Endothelial cell of umbilical vein (primary cell): Measurements from ENCODE around the gene MKLN1. TPM values are rescaled to one million over a fixed set of nuclear protein-coding genes. Genes with fewer than 3 reads are reported as not detected.
"Not testable (repeated sequence)": the region's sequence is repeated elsewhere in the genome, so short reads cannot be mapped to it uniquely, and the experiment has no call there.

Experiments used
- BruUV-seq: library from RNA; stranded (reverse); fragments of 400-500 nt; replicated peaks from 2 replicates; lab custom pipeline; 2021; lab: Mats Ljungman, UMichigan
- CTCF ChIA-PET: fragments of 300-600, 350-600 bp; sonication (Branson Sonifier 250); formaldehyde crosslinking; loops from one replicate; lab custom pipeline; 2021; ENCODE audit warnings: antibody characterized with exemption, inconsistent platforms; lab: Charles Lee
- POLR2A ChIA-PET: fragments of 300-600, 350-600 bp; sonication (Branson Sonifier 250); formaldehyde crosslinking; loops from one replicate; lab custom pipeline; 2021; ENCODE audit warnings: antibody characterized with exemption, inconsistent platforms; lab: Charles Lee
- DNase-seq: peaks from one replicate; pipeline ENCODE4 v3.0.0-alpha.2; 2011; ENCODE audit warnings: low read depth, low spot score
- FAIRE-seq: peaks from 2 replicates; lab custom pipeline; 2011; peaks lifted over from hg19 to GRCh38; lab: Jason Lieb, UNC
- H2AFZ ChIP-seq: 2 replicates; pipeline ENCODE4 v1.6.0; 2012; ENCODE audit warnings: low read depth, low read length, control low read depth, inconsistent platforms
- H3K27ac ChIP-seq: 2 replicates; pipeline ENCODE4 v1.5.1; 2011; ENCODE audit warnings: low read depth, mild to moderate bottlenecking, control low read depth, low read length, moderate library complexity; ENCODE audit not compliant: insufficient read depth
- H3K27me3 ChIP-seq, 2 experiments: 2 replicates each; pipeline versions ENCODE4 v1.6.0 to v1.6.1; 2011; ENCODE audit warnings: low read length in 2 of 2, mixed read lengths in 1 of 2; ENCODE audit not compliant: control insufficient read depth in 2 of 2, insufficient read depth in 2 of 2
- H3K36me3 ChIP-seq, 2 experiments: 2 replicates in 1 of 2; 3 replicates in 1 of 2; pipeline ENCODE4 v1.5.1; 2011; ENCODE audit warnings: low read length in 2 of 2, mild to moderate bottlenecking in 1 of 2, moderate library complexity in 1 of 2; ENCODE audit not compliant: control insufficient read depth in 2 of 2, insufficient read depth in 2 of 2; ENCODE audit errors: extremely low read depth in 1 of 2
- H3K4me1 ChIP-seq: 3 replicates; pipeline ENCODE4 v1.5.1; 2011; ENCODE audit warnings: mild to moderate bottlenecking, low read length; ENCODE audit not compliant: control insufficient read depth, insufficient read depth; ENCODE audit errors: extremely low read depth
- H3K4me2 ChIP-seq: 2 replicates; pipeline ENCODE4 v1.6.1; 2011; ENCODE audit warnings: low read length, control low read depth, mixed read lengths; ENCODE audit not compliant: insufficient read depth
- H3K4me3 ChIP-seq, 3 experiments: fragments of 200-600 bp in 1 of 3; sonication (generic), shearing (Covaris generic) in 1 of 3; replicated peaks in 1 of 3; 2 replicates each; pipeline ENCODE4 v1.5.1; 2011 to 2016; ENCODE audit warnings: control low read depth in 3 of 3, low read length in 3 of 3, mild to moderate bottlenecking in 2 of 3, inconsistent platforms in 1 of 3, low read depth in 1 of 3, moderate library complexity in 1 of 3; ENCODE audit not compliant: insufficient read depth in 1 of 3
- H3K79me2 ChIP-seq: 2 replicates; pipeline ENCODE4 v1.6.0; 2012; ENCODE audit warnings: low read length, inconsistent platforms; ENCODE audit not compliant: control insufficient read depth, insufficient read depth
- H3K9ac ChIP-seq: replicated peaks from 2 replicates; pipeline ENCODE3; 2011; ENCODE audit warnings: low read length, control low read depth; ENCODE audit not compliant: insufficient read depth; ENCODE audit errors: extremely low read depth
- H3K9me1 ChIP-seq: replicated peaks from 3 replicates; pipeline ENCODE4 v1.6.0; 2011; ENCODE audit warnings: mild to moderate bottlenecking, low read length; ENCODE audit not compliant: control insufficient read depth, insufficient read depth; ENCODE audit errors: extremely low read depth
- H3K9me3 ChIP-seq: replicated peaks from 2 replicates; pipeline ENCODE4 v1.5.1; 2012; ENCODE audit warnings: low read length, inconsistent platforms; ENCODE audit not compliant: control insufficient read depth, insufficient read depth
- H4K20me1 ChIP-seq: replicated peaks from 2 replicates; pipeline ENCODE3; 2011; ENCODE audit warnings: mild to moderate bottlenecking, low read length; ENCODE audit not compliant: control insufficient read depth, insufficient read depth; ENCODE audit errors: extremely low read depth
- CTCF ChIP-seq, 2 donors: IDR thresholded peaks; 1 replicate in 1 of 2; 2 replicates in 1 of 2; pipeline ENCODE4 v1.5.1; 2011; ENCODE audit warnings: low read length in 2 of 2, mild to moderate bottlenecking in 2 of 2, moderate library complexity in 2 of 2, control low read depth in 1 of 2, inconsistent platforms in 1 of 2, low read depth in 1 of 2; ENCODE audit not compliant: insufficient read depth in 1 of 2; ENCODE audit errors: extremely low read depth in 1 of 2
- EZH2 ChIP-seq: IDR thresholded peaks from 2 replicates; pipeline ENCODE4 v1.6.1; 2012; ENCODE audit warnings: borderline replicate concordance, low read depth, mild to moderate bottlenecking, moderate library complexity, low read length, inconsistent platforms; ENCODE audit not compliant: severe bottlenecking
- FOS ChIP-seq: IDR thresholded peaks from 2 replicates; pipeline ENCODE4 v1.6.1; 2011; ENCODE audit warnings: mild to moderate bottlenecking, low read length, moderate library complexity, borderline replicate concordance; ENCODE audit not compliant: insufficient read depth
- GATA2 ChIP-seq: IDR thresholded peaks from 2 replicates; pipeline ENCODE4 v1.7.0; 2011; ENCODE audit warnings: low read depth, mild to moderate bottlenecking, moderate library complexity, mixed read lengths, low read length; ENCODE audit not compliant: insufficient read length, insufficient read depth
- JUN ChIP-seq: IDR thresholded peaks from 2 replicates; pipeline ENCODE4 v1.6.1; 2011; ENCODE audit warnings: borderline replicate concordance, low read depth; ENCODE audit not compliant: insufficient read length, insufficient read depth
- MYC ChIP-seq: IDR thresholded peaks from one replicate; pipeline ENCODE4 v1.6.1; 2011; ENCODE audit warnings: mild to moderate bottlenecking, low read depth, low read length
- POLR2A ChIP-seq: IDR thresholded peaks from 2 replicates; pipeline ENCODE4 v1.6.1; 2012; ENCODE audit warnings: low read depth, mild to moderate bottlenecking, control low read depth, low read length
- POLR2AphosphoS5 ChIP-seq: IDR thresholded peaks from 2 replicates; pipeline ENCODE4 v1.6.1; 2012; ENCODE audit warnings: low read depth, mild to moderate bottlenecking, control low read depth, low read length, moderate library complexity; ENCODE audit not compliant: insufficient read depth
- dilution Hi-C: fragments of 300-500 bp; cut with MboI; formaldehyde crosslinking; loops from one replicate; pipeline ENCODE4 v1.15.0; 2019; ENCODE audit warnings: low sequenced_read_pairs; ENCODE audit not compliant: extremely low pct_ligation_motif_present
- intact Hi-C: fragments of 100-400 bp; cut with micrococcal nuclease; formaldehyde crosslinking; loops from one replicate; pipeline ENCODE4 v1.10.0; 2022
- polyA plus RNA-seq, 4 experiments: library from polyadenylated mRNA; depleted of rRNA in 3 of 4; stranded (reverse) in 3 of 4; unstranded in 1 of 4; fragments of >200 nt; gene quantifications; 2 replicates each; pipeline versions ENCODE4 v1.2.1 to v1.2.3, GENCODE V29; 2011 to 2012; ENCODE audit warnings: missing spikeins in 1 of 4
- total RNA-seq: library from RNA; stranded (reverse); gene quantifications from 2 replicates; pipeline ENCODE4 v1.2.3, GENCODE V29; 2021
- TF ChIP-seq, protein P1 (sequence below): IDR thresholded peaks from 2 replicates; pipeline ENCODE4 v1.6.1; 2011; ENCODE audit not compliant: insufficient read depth, insufficient read length

The MKLN1 gene
- total and polyA plus RNA-seq, 2 donors (not counting 3 experiments of a cell fraction or from before 2014, with no cell fraction given), result 12.2 to 32.1 TPM

- Histone ChIP-seq H3K4me3 (no peak overlapping the region), H3K4me1 (peaks cover 14% of the 10 kb centered on the region), H4K20me1 (peaks cover 7% of the 10 kb centered on the region), H3K27me3 (no peaks in the 10 kb centered on the region), H3K9me3 (peaks cover 2% of the 10 kb centered on the region), H3K27ac (no peak overlapping the region), H3K9ac (no peak overlapping the region), H3K4me2 (no peak overlapping the region), H2AFZ (no peak overlapping the region), H3K36me3 (no peaks in the 10 kb centered on the region), H3K79me2 (peaks cover 85% of the 10 kb centered on the region), H3K9me1 (no peaks in the 10 kb centered on the region)
- no TSS peak for BruUV-seq
- TF ChIP-seq POLR2A, result no peak
- no peak for TF ChIP-seq MYC
- TF ChIP-seq EZH2, result no peak
- TF ChIP-seq POLR2AphosphoS5, result no peak
- no peak for TF ChIP-seq FOS
- TF ChIP-seq, protein P1, sequence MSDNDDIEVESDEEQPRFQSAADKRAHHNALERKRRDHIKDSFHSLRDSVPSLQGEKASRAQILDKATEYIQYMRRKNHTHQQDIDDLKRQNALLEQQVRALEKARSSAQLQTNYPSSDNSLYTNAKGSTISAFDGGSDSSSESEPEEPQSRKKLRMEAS, result no peak
- TF ChIP-seq CTCF (IDR thresholded peaks at IDR 0.05; ENCODE audit: extremely low read depth in 1 of 2, insufficient read depth in 1 of 2, low read depth in 1 of 2, low read length in 2 of 2), result no peak
- no peak for TF ChIP-seq JUN
- no peak for TF ChIP-seq GATA2
- DNase-seq (no peak), FAIRE-seq (no peak)
- intact Hi-C loops (no loop called here), dilution Hi-C loops (no loop called here)
- CTCF ChIA-PET, result no interaction called here
- POLR2A ChIA-PET, result no interaction called here
Measured at GRCh38 chr7:131331806-131332205, 4.1 kb downstream of the MKLN1 start.

GRCh38 chr7:131332729-131333128, 5.1 kb downstream of the MKLN1 start:
- H3K27ac ChIP-seq, FAIRE-seq, H3K27me3 ChIP-seq, H3K9me3 ChIP-seq, H3K36me3 ChIP-seq, BruUV-seq, DNase-seq, POLR2A ChIA-PET, H3K4me2 ChIP-seq, H3K9ac ChIP-seq, CTCF ChIA-PET, H3K4me3 ChIP-seq, H3K9me1 ChIP-seq, H3K4me1 ChIP-seq, intact Hi-C loops, H4K20me1 ChIP-seq, dilution Hi-C loops, H2AFZ ChIP-seq: not testable (repeated sequence)
- peaks cover 93% of the 10 kb centered on the region for H3K79me2 ChIP-seq
